HG02759 (cell line): ENCODE data around the gene PDPR.
A peak's percentile ranks its signal among the peaks of the same experiment; 100 is the strongest.
"Not testable (repeated sequence)": the region's sequence is repeated elsewhere in the genome, so short reads cannot be mapped to it uniquely, and the experiment has no call there.

Source experiments
- ATAC-seq: cut with Tn5 transposase; IDR thresholded peaks from one replicate; pipeline ENCODE4 v1.9.1; 2021; ENCODE audit warnings: mild to moderate bottlenecking, moderate library complexity; ENCODE audit not compliant: unreplicated experiment

Gene PDPR

GRCh38 chr16:70160821-70161220 is 46.7 kb downstream of the PDPR start:
- no peak for ATAC-seq

GRCh38 chr16:70161350-70161749 is 47.2 kb downstream of the PDPR start:
- no peak for ATAC-seq

- no peak for ATAC-seq
Observed at GRCh38 chr16:70162041-70162451, 47.9 kb downstream of the PDPR start.

- ATAC-seq = no peak
Observed at GRCh38 chr16:70163596-70163995, 49.5 kb downstream of the PDPR start.

- not testable (repeated sequence) for ATAC-seq
Observed at GRCh38 chr16:70166688-70167087, 52.6 kb downstream of the PDPR start.

GRCh38 chr16:70173212-70173837 is 59.2 kb downstream of the PDPR start, which contains the start of gene CLEC18C:
Gene CLEC18C (plus strand): TSS chr16:70173787. CDS start chr16:70174279, 492 bp downstream.
- not testable (repeated sequence) for ATAC-seq

GRCh38 chr16:70173916-70174315 is 59.8 kb downstream of the PDPR start:
- ATAC-seq = not testable (repeated sequence)

- not testable (repeated sequence) for ATAC-seq
Observed at GRCh38 chr16:70174387-70174932, 60.3 kb downstream of the PDPR start.

GRCh38 chr16:70187858-70188607 is 73.9 kb downstream of the PDPR start:
- ATAC-seq = peak; percentile 79

GRCh38 chr16:70188608-70188915 is 74.4 kb downstream of the PDPR start:
- peak; percentile 16 for ATAC-seq

- ATAC-seq = not testable (repeated sequence)
Observed at GRCh38 chr16:70190574-70190973, 76.4 kb downstream of the PDPR start.

GRCh38 chr16:70196683-70197300 is 82.7 kb downstream of the PDPR start:
- ATAC-seq = not testable (repeated sequence)

GRCh38 chr16:70197611-70198010 is 83.5 kb downstream of the PDPR start:
- not testable (repeated sequence) for ATAC-seq

GRCh38 chr16:70198230-70198629 is 84.1 kb downstream of the PDPR start:
- ATAC-seq = not testable (repeated sequence)

GRCh38 chr16:70198666-70199065 is 84.5 kb downstream of the PDPR start:
- not testable (repeated sequence) for ATAC-seq

- not testable (repeated sequence) for ATAC-seq
Observed at GRCh38 chr16:70199170-70199569, 85.0 kb downstream of the PDPR start.

- not testable (repeated sequence) for ATAC-seq
Observed at GRCh38 chr16:70200063-70200462, 85.9 kb downstream of the PDPR start.

GRCh38 chr16:70203508-70203907 is 89.4 kb downstream of the PDPR start:
- ATAC-seq = not testable (repeated sequence)

GRCh38 chr16:70204010-70204409 is 89.9 kb downstream of the PDPR start:
- ATAC-seq = not testable (repeated sequence)

- ATAC-seq = not testable (repeated sequence)
Observed at GRCh38 chr16:70204668-70205405, 90.7 kb downstream of the PDPR start.

- ATAC-seq = not testable (repeated sequence)
Observed at GRCh38 chr16:70206382-70206781, 92.2 kb downstream of the PDPR start.
